NCI-H526 (cell line): Measurements from ENCODE around the gene TTC39A.

ENCODE experiments used
- DNase-seq, 2 experiments: peaks; one replicate each; lab custom pipeline; 2025; lab: John Stamatoyannopoulos, UW

Gene TTC39A

DNA sequence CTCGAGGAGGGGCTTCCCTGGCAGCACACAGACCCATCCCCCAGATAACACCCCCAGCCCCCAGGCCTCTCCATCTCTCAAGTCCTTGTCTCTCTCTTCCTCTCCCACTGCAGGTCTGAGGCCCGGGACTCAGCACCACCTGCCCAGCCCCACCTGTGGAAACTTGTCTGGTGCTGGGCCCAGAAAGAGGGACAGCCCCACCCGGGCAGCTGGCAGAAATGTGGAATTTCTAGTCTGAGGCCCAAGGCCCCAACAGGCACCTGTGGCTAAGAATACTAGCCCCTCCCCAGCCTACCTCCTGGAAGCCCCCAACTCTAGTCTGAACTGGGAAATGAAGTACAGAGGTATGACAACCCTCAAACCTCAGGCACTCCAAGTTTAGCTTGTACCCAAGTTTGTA is 15.4 kb downstream of the TTC39A start:
- no peak for DNase-seq

DNA sequence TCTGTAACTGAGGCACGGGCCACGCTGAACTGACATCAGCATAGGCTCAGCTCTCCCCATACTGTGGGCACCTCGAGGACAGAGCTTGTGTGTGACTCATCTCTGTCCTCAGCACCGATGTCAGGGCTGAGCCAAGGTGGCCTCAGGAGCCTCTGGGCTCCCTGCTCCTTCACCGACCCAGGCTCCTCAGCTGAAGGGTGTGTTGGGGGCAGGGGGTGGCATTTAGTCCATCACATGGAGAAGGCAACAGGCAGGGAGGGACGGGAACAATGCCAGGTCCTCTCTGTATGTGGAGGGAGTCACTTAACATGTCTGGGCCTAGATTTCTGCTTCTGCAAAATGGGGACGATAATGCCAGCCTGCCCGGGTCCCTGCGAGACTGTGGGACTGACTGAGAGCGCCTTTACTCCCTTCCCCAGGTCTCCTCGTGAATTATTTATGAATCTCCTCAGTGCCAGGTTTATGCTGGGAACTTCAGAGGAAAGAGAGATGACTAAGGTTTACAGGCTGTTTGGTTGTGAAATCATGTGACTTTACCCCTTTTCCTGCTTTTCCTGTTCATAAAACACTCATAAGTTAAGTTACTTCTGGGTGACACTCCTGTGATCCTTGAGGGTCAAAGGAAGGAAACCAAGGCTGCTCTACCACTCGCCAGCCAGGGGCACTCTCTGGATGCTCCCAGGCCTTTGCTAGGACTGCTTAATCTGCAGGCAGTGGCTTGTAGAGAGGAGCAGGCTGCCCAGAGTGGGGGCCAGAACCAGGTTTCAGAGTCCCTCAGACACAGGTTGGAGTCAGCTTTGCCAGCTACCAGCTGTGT is 16.2 kb downstream of the TTC39A start:
- peak in 1 of 2 experiments; percentile 11 for DNase-seq

DNA sequence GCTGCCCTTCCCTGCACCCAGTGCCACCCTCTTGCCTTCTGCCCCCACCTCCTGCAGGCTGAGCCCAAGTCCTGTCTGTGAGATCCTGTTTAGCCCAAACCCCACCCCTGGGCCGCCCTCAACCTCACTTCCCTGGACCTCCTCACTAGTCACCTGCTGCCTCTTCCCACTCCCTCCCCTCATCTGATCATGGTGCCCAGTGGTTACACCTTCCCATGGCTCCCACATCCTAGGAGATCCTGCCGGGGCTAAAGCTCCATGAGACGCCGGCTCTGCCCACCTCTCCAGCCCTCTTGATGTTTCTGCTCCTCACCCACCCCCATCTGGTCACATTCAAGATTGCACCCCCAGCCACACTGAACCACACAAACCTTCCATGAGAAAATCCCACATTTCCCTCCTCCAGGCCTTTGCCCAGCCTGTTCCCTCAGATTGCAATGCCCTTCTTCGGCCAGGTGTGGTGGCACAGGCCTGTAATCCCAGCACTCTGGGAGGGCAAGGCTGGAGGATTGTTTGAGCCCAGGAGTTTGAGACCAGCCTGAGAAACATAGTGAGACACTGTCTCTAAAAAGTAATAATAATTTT is 17.0 kb downstream of the TTC39A start:
- DNase-seq = peak in 1 of 2 experiments; percentile 28

DNA sequence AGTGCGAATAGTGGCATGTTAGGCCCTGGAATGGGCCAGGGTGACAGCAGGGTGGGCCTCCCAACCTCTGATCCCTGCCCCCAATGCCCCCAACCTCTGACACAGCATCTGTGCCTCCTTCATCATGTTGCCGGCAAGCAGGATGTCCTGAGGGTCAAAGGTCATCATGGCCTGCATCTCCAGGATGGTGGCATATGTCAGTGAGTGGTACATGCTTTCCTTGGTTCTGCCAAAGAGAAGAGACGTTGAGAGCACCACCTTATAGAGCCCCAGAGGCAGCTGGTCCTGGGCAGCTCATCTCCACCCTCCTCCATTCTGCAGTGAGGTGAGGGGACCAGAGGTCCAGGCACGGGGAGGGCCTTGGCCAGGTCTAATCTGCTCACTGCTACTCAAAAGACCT is 17.6 kb downstream of the TTC39A start:
- DNase-seq = no peak

DNA sequence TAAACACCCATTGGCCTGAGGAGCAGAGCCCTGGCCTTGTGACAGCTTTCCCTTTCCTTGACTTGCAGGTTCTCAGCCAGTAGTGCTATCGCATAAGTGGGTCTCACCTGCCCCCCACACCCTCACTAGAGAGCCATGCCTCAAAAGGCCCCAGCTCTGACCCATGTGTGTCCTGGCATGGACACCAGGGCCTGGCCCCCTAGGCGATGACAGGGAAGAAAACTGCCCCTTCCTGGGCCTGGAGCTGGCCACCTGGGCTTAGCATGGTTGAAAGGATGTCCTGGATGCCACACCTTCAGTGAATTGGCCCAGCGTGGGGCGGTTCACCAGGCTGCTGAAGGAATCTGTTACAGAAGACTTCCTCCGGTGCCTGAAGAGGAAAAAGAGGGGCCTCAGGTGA is 18.5 kb downstream of the TTC39A start:
- DNase-seq = no peak

DNA sequence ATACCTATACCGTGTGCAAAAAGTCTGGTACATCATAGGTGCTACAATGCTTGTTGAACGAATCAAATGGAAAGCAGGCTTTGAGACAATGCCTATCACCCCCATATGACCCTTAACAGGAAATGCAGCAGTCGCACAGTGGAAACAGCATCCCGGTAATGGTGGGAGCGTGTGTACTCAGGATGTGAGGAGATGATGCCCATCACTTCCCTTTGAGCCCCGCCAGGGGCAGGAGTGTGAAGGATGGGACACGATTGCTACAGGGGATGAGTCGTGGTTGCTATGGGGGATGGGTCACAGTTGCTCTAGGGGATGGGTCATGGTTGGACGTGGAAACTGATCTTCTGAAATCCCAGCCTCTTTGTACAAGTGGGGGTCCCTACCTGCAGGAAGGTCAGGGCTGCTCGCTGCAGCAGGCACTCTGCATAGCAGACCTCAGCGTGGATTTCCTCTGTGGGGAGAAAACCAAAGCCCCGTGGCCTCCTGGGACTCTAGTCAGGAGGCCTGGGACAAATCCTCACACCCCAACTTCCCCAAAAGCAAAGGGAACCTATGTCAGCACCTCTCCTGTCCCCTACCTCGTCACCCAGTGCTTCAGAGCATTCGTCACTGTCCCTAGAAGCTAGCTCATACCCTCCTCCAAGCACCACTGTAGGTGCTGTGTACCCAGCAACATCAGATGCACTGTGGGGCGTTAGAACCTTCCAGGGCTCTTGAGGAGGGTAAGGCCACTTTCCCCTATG is 19.3 kb downstream of the TTC39A start:
- no peak for DNase-seq

DNA sequence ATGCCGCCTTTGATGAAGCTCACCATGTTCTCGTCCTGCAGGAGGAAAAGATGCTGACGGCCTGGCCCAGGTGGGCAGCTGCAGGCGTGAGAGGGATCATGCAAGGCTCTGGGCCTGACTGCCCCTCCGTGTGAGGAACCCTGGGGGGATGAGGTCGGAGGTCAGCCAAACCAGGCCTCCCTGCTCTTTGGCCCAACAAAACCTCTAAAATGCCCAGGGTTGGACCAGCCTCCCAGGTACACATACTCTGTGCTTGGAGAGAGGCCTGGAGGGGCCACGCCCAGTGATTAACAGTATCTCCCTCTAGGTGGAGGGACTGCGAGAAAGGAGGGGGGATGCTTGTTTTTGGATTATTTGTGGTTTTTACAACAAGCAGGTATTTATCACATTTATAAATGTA is 21.1 kb downstream of the TTC39A start:
- DNase-seq = no peak

DNA sequence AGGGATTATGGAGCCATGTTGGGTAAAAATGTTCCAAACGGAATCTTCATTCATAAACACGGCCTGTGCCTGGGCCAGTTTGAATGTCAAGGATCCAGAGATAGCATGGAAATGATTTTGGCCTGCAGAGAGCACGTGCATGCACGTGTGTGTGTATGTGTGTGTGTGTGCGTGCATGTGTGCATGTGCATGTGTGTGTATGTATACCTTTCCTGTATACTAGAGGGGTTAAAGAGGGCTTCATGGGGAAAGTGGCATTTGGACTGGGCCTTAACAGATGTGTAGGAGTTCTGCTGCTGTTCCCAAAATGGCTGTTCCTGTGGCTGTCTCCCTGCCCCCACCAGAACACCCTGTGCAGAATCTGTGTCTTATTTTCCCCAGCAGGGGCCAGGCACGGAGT is 21.7 kb downstream of the TTC39A start:
- no peak for DNase-seq

DNA sequence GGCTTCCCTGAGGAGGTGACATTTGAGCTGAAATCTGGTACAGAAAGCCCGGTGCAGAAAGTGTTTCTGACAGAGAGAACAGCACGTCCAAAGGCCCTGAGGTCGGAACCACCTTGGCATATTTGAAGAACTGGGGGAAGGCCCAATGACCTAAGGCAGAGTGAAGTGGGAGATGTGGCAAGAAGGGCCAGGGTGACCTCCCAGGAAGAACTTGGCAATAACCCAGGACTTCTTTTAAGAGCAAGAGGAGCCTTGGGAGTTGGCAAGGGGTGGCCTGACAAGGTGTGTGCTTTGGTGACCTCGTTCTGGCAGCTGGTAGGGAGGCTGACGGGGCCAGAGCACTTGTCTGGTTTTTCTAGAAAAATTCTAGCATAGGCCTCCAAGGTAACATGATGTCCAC is 23.4 kb downstream of the TTC39A start:
- no peak for DNase-seq

DNA sequence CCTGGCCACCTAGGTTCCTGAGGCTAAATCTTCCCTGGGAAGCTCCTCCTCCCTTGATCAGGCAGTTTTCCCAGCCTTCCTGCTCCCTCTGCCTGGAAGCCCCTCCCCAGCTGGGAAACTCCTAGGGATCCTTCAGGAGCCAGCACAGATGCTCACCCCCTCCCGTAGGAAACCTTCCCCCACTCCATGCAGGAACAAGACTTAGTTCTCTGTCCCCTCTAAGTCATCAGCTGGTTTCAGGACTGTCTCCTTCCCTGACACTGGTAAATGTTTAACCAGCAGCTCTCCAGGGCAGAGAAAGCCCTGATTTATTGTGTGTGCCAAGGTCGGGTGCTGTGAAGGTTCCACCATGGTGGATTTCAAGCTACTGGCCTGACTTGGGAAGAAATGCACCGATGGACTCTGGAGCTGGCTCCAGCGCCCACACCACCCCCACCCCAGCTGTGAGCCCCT is 25.0 kb downstream of the TTC39A start:
- no peak for DNase-seq

DNA sequence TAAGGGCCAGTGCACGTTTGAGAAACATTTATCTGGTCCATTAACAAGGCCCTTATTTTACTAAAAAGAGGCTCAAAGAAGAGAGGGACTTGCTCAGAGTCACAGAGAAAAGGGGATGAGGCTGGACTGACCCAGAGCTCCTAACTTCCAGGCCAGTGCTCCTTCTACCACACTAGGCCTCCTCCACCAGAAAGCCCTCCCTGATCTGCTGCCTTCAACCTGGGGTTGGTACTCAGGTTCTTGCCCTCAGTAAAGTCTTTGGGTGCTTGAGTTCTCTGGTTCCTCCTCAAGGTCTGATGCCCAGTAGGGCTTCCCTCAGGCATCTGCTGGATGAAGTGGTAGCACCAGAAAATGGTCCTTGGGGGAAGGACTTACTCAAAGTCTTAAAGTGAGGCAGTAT is 26.0 kb downstream of the TTC39A start:
- DNase-seq = no peak

DNA sequence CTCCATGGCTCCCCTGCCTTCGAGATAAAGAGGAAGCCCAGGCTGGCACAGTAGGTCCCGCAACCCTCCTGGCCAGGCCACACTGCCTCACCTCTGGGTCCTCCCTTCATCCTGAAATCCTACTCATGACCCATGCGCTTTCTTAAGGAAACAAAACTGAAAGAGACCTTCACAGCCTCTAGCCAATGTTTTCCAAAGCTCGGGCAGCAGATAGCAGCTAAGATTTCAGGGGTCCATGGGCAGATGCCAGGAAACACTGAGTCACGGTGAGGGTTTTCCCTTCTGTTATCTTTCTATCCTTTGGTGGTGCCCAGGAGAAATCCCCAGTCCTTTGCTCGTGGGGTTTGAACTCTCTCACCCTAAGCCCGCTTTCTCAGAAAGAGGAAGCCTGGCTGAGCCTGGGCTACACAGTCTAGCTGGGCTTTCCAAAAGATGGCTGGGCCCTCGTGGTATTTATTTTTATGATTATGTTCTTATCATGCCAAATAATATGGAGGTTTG is 26.6 kb downstream of the TTC39A start:
- no peak for DNase-seq

DNA sequence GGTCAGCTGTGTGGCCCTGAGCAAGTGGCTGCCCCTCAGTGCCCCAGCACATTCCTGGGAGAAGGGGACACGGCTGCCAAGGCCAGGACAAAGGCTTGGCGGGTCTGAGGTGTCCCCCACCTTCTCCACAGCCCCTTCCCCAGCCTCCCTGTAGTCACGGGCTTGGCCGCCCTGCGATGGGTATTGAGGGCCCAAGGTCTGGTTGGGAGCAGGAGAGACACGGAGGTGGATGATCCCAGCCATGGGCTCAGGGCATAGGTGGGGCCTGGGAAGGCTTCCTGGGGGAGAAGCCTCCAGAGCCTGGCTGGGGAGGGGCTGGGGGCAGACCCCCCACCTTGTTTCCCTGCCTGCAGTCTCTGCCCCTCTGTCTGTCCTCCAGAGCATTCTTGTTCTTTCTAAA is 27.0 kb downstream of the TTC39A start:
- no peak for DNase-seq

DNA sequence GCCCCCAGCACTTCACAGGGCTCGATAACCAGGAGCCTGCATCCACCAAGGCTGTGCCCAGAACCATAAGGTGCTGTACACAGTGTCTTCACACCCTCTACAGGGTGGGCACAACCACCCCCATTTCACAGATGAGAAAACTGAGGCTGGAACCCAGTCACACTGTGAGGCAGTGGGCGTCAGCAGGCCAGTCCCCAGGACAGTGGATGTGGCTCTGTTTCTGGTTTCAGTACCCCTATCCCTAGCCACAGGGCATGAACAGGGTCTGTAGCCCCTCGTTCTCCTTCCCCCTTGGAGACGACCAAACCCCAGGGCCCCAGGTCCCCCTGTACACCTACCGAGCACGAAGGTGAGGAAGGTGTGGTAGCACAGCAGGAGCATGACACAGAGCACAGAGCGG is 27.6 kb downstream of the TTC39A start:
- DNase-seq = no peak

DNA sequence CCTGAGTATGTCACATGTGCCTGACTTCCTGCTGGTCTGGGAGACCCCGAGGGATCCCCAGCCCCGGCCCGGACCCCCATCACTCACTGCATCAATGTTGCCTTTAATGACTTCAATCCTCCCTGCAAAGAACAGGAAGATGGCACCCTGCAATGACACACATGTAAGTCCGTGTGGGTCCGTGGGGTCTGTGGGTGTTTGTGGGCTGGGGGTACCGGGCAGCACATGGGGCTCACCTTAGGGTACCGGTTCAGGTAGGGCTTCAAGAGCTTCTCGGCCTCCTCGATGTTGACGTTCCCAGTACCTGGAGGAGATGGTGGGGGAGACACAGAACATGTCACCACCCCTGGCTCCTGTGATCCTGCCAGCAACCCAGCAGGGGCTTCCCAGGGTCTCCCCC is 28.1 kb downstream of the TTC39A start:
- no peak for DNase-seq

DNA sequence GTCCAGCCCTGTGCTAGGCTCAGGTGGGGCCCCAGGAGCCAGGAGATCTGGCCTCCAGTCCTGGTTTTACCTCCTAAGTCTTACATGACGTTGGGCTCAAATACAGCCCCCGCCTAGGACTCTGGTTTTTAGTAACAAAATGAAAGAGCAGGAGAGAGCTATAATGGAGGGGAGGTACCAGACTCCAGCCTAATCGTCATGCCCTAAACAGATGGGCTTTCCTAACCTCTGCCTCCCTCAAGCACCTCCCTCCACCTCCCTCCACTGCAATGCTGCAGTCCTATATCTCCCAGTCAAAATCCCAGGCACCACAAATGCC is 28.6 kb downstream of the TTC39A start:
- no peak for DNase-seq

DNA sequence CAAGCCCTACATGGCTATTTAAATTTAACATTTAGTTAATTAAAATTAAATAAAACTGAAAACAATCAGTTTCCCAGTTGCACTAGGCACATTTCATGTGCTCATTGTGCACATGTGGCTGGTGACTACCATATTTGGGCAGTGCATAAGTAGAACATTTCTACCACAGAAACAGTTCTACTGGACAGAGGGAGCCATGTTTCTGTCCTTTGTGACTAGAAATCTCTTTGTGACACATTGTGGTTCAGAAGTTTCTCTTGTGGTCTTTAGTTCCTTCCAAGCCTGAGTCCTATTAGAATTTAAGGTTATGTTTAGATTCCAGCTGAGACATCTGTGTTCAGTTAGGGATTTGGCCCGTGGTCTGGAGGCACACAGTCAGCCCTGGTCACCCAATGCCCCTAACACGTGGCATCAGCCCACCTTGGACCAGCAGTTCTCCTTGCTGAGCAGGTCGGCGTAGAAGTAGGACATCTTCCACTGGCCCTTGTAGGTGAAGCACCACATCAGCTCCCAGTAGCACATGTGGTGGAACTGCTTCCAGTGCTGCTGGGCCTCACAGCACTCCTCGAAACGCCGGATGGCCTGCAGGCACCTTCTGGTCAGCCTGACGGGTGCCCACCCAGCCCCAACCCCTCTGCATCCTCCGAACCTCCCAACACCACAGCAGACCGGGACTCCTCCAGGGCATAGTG is 29.1 kb downstream of the TTC39A start:
- DNase-seq = no peak

DNA sequence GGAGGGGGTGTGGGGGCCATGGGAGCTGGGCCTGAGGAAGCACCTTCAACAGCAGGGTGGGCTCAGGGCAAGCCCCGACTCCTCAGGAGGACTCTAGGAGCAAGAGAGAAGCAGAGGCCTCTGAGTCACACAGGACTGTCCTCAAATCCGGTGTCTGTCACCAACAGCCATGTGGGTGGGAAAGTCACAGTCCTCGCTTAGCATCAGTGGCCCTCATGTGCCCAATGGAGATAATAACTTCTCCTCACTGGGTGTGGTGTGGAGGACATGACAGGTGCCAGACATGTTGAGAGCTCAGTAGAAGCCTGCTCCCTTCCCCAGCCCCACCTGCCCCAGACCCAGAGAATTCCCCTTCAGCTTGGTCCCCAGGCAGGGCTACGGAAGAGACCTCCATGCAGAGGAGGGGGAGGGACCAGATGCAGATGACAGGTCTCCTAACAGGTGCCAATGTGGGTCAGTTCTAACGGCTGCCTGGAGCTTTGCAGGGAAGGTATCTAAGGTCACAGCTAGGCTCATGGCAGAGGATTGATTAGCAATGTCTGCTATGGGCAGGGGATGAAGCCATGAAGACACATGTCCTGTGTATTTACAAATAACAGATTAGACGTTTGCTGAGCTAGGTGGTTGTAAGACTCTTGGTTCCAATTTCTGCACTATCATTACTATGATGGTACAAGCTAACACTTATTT is 30.2 kb downstream of the TTC39A start:
- DNase-seq = no peak

DNA sequence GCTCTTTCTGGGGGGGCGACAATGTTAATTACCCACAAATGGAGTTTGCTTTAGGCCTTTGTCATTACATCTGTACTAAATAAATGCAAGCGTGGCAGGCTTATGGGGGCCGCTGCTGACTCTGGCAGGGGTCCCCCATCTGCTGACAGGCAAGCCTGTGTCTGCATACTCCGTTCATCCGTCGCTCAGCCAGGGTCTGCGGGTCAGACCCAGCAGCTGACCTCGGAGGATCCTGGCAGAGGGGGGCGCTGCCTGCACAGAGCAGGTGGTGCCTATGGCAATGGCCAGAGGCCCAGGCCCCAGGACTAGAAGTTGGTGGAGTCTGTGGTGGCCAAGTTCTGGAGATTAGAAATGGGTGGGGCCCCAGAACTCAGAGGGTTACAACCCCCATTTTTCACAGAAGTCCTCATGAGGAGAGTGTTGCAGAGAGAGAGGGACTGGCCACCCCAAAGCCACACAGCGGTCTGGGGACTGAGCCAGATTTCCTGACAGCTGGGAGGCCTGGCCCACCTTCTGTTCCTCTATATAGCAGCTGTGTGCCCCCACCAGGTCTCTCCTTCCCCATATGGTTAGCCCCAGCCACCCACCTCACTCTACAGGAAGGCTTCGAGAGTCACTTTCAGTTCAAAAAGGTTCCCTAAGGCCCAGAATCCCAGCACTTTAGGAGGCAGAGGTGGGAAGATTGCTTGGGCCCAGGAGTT is 31.0 kb downstream of the TTC39A start:
- no peak for DNase-seq

DNA sequence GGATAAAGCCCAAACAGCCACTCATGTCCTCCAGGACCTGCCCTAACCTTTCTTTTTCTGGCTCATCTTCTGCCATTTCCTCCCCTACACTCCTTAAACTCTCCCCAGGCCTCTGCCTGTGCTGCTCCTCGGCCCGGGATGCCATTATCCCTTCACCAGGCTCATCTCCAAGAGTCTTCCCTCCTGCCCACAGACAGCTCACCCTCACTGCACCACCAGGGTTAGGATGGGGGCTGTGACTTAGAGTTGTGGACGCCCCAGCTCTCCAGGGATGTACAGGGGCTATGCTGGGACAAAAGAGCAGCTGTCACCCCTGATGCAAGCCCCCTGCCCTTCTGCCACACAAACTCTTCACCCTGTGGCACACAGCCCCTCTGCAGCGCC is 32.0 kb downstream of the TTC39A start:
- DNase-seq = no peak
